ENCODE measurements around the gene TBCK. TPM values are rescaled to one million over a fixed set of nuclear protein-coding genes. Genes with fewer than 3 reads are reported as not detected.

Gene TBCK
- total and polyA plus RNA-seq, 9 of the 15 experiments (the other 6 are each of a cell fraction or from before 2014, with no cell fraction given) = 5.3 to 26.6 (median 16.2) TPM

- FAIRE-seq (no peak), DNase-seq (ENCODE audit: extremely low read depth in 1 of 4, low spot score in 3 of 4) (no peak), ATAC-seq (no peak)
- Histone ChIP-seq H3K27ac (ENCODE audit: extremely low read depth, low read depth, low read length) (no peak overlapping the region), H3K36me3 (ENCODE audit: control insufficient read depth, insufficient read depth, low read length) (no peaks in the 10 kb centered on the region), H3K9me1 (ENCODE audit: control insufficient read depth, insufficient read depth, low read length) (no peaks in the 10 kb centered on the region), H3K79me2 (ENCODE audit: control insufficient read depth, insufficient read depth, low read length) (no peaks in the 10 kb centered on the region), H3K4me1 (replicated peaks in 1 of 2; ENCODE audit: control insufficient read depth in 2 of 2, insufficient read depth in 2 of 2, low read length in 2 of 2) (no peaks in the 10 kb centered on the region), H2AFZ (ENCODE audit: low read depth, low read length) (no peak overlapping the region), H3K4me3 (no peak overlapping the region), H3K4me2 (ENCODE audit: insufficient read depth, low read length) (no peak overlapping the region), H3K27me3 (ENCODE audit: control insufficient read depth in 2 of 2, insufficient read depth in 2 of 2, low read length in 2 of 2) (no peaks in the 10 kb centered on the region), H3K9ac (ENCODE audit: insufficient read depth in 1 of 2, low read depth in 2 of 2, low read length in 2 of 2) (no peak overlapping the region), H3K9me3 (replicated peaks; ENCODE audit: control insufficient read depth, insufficient read depth, low read depth, low read length) (no peaks in the 10 kb centered on the region), H4K20me1 (replicated peaks; ENCODE audit: control insufficient read depth, insufficient read depth, low read length) (no peaks in the 10 kb centered on the region)
- no TSS peak for BruUV-seq (replicated peaks)
- CTCF ChIA-PET (ENCODE audit: low intra/inter-chr PET ratio) = no interaction called here
- in situ Hi-C loops (cut with MboI) (no loop called here), intact Hi-C loops (cut with micrococcal nuclease) (no loop called here)
- POLR2A ChIA-PET = no interaction called here
- TF ChIP-seq FIP1L1 (IDR thresholded peaks at IDR 0.05; ENCODE audit: low read depth, low read length, poor library complexity, severe bottlenecking) (no peak), RBM39 (optimal IDR thresholded peaks at IDR 0.05; ENCODE audit: low read depth, low read length) (no peak), CC2D1A (IDR thresholded peaks at IDR 0.05) (no peak), FOXA1 (IDR thresholded peaks at IDR 0.05; ENCODE audit: borderline replicate concordance) (no peak), BRCA1 (IDR thresholded peaks at IDR 0.05) (no peak), BRCA1 (CRISPR knock-in tag; IDR thresholded peaks at IDR 0.05) (no peak), ZNF668 (CRISPR knock-in tag; IDR thresholded peaks at IDR 0.05) (no peak), FOXJ2 (tag; IDR thresholded peaks at IDR 0.05) (no peak), ZBTB17 (CRISPR knock-in tag; IDR thresholded peaks at IDR 0.05) (no peak), ZNF766 (CRISPR knock-in tag; conservative IDR thresholded peaks at IDR 0.05) (no peak), ADNP (tag; IDR thresholded peaks at IDR 0.05) (no peak), KDM2B (CRISPR knock-in tag; IDR thresholded peaks at IDR 0.05) (no peak), HNRNPH1 (optimal IDR thresholded peaks at IDR 0.05; ENCODE audit: low read depth, low read length) (no peak), ZBTB5 (IDR thresholded peaks at IDR 0.05) (no peak), ZNF507 (tag; conservative IDR thresholded peaks at IDR 0.05) (no peak)
- whole genome bisulfite sequencing (ENCODE audit: insufficient coverage, low coverage, missing lambda C conversion rate) = 40% methylated on average over 1 of the region's 1 CpG
These were observed 38.8 kb downstream of the TBCK start for GRCh38 chr4:106277140-106277675.

Measured in K562 (cell line).